ENCODE measurements around the gene IGF1.

Gene IGF1

DNA sequence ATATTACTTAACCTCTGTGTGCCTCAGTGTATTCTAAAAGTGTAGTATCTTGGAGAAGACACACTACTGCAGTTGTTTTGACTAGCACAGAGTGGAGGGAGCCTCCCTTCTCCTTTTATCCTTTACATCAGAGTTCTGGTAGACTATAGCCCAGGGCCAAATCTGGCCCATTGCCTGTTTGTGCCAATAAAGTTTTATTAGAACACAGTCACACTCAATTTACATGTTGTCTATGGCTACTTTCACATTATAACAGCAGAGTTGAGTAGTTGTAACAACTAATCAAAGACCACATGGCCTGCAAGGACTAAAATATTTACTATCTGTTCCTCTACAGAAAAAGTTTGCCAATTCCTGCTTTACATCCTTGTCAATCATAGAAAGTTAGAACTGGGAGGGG lies 27.7 kb upstream of the IGF1 start:
- TF ChIP-seq POLR2A (IDR thresholded peaks at IDR 0.05; ENCODE audit: low read depth, low read length) = no peak
- no peak for DNase-seq (ENCODE audit: insufficient read length, low spot score)
- FAIRE-seq = no peak

DNA sequence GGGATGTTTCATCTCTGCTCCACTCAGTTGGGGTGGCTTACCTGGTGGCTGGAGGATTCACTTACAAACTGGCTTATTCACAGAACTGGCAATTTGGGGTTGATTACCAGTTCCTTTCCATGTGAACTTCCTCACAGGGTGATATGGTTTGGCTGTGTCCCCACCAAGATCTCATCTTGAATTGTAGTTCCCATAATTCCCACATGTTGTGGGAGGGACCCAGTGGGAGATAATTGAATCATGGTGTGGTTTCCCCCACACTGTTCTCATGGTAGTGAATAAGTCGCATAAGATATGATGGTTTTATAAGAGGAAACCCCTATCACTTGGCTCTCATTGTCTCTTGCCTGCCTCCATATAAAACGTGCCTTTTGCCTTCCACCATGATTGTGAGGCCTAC lies 26.9 kb upstream of the IGF1 start:
- no peak for DNase-seq (ENCODE audit: insufficient read length, low spot score)
- FAIRE-seq = no peak
- TF ChIP-seq POLR2A (IDR thresholded peaks at IDR 0.05; ENCODE audit: low read depth, low read length) = no peak

DNA sequence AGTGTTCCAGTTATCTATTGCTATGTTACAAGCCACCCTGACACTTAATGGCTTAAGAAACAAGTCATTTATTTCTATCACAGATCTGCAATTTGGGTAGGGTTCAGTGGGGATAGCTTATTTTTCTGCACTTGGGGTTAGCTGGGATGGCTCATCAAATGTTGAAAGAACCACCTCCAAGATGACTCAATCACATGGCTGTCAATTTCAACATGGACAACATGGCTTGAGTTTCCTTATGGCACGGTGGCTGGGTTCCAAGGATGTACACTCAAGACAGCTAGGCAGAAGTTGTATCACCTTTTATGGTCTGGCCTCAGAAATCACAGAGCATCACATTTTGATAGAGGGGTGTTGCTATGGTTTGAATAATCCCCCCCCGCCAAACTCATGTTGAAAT lies 24.5 kb upstream of the IGF1 start:
- TF ChIP-seq POLR2A (IDR thresholded peaks at IDR 0.05; ENCODE audit: low read depth, low read length) = no peak
- FAIRE-seq (no peak), DNase-seq (ENCODE audit: insufficient read length, low spot score) (no peak)

DNA sequence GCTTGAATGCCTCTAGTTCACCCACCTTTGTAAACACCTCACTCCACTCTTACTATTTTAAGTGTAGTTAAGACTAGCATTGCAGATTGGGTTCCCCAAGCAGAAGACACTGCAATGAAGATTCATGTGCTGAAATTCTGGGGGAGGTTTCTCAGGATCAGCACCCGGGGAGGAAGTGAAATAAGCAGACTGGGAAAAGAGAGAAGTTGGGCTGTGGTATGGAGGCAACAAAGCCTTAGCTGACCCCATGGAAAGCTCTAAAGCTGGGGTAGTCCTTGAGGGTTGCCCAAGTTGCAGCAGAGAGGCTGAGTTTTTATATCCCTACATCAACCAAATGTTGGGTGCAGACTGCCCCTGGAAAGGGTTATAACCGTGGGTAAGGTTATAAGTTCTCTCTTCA lies 23.9 kb upstream of the IGF1 start:
- TF ChIP-seq POLR2A (IDR thresholded peaks at IDR 0.05; ENCODE audit: low read depth, low read length) = no peak
- FAIRE-seq = no peak
- no peak for DNase-seq (ENCODE audit: insufficient read length, low spot score)

DNA sequence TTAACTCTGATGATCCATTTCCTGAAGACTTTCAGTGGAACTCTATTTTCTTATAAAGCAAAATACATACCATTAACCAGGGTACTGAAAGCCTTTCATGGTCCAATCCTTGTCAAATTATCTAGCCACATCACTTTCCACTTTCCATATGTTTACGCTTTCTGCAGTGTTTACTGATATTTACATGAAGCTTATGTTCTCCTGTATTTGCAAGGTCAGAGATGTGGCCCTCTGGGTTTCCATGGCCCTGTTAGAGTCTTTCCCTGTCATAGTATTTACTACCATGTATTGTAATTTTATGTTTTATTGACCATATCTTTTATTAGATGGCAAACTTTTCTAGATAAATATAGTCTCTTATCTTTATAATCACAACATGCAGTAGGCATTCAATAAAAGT lies 23.5 kb upstream of the IGF1 start:
- DNase-seq (ENCODE audit: insufficient read length, low spot score) = no peak
- TF ChIP-seq POLR2A (IDR thresholded peaks at IDR 0.05; ENCODE audit: low read depth, low read length) = no peak
- no peak for FAIRE-seq

DNA sequence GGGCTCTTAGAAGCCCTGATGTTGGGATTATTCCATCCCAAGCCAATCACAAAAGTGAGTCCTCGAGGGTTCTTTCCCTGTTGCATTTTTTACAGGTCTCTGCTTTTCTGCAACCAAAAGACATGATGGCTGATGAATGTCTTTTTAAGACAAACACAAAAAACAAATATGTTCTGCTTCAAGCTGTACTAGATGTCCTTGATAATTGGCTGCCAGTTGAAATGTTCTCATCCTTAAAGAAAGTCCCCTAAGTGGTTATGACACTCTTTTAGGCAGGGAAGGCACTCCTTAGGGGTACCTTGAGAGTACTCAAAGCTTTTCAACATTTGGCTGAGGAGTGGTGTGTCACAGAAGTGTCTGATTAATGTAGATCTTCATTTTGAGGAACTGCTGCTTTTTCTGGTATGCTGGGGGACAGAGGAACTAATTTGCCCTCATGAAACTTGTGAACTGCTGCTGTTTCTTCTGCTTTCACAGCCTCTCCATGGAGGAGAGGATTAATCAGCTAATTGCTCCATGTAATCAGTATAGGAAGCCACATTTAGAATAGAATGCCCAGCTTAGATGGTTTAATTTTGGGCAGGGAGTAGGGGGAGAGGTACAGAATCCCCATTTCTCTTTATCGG lies 22.8 kb upstream of the IGF1 start:
- FAIRE-seq = no peak
- DNase-seq (ENCODE audit: insufficient read length, low spot score) = no peak
- TF ChIP-seq POLR2A (IDR thresholded peaks at IDR 0.05; ENCODE audit: low read depth, low read length) = no peak

DNA sequence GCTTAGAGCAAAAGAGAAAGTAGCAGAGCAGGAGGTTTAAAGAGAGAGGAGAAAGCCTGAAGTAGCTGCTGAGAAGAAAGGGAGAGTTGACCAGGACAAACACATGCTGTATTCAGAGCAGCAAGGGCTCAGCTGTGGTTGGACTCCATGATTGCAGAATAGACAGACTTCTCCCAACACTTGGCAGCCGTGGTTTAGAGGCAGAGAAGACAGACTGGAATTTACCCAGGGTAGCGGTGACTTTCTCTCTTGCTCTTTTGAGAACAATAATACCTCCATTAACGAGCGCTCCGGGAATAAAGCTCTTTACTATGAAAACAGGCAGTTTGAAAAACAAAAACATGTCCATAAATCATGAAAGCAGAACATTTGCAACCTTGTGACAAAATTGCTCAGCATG lies 21.4 kb upstream of the IGF1 start:
- no peak for TF ChIP-seq POLR2A (IDR thresholded peaks at IDR 0.05; ENCODE audit: low read depth, low read length)
- DNase-seq (ENCODE audit: insufficient read length, low spot score) = no peak
- no peak for FAIRE-seq

DNA sequence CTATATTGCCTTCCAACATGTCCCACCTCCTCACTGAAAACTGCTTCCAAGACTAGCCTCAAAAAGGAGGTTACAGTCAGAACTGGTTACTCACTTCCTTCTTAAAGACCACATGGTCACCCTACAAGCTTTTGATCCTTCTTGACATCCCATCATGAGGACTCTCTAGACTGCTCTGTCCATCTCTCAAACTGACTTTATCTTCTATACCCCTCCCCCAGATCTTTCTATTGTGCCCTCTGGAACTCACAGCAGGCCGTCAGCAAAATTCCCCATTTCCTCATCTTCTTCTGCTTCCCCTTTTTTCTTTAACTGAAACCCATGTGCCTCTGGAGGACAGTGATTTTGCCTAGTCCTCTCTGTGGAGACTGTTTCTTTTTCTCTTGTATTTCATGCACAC lies 18.1 kb upstream of the IGF1 start:
- FAIRE-seq = no peak
- DNase-seq (ENCODE audit: insufficient read length, low spot score) = no peak
- TF ChIP-seq POLR2A (IDR thresholded peaks at IDR 0.05; ENCODE audit: low read depth, low read length) = no peak

DNA sequence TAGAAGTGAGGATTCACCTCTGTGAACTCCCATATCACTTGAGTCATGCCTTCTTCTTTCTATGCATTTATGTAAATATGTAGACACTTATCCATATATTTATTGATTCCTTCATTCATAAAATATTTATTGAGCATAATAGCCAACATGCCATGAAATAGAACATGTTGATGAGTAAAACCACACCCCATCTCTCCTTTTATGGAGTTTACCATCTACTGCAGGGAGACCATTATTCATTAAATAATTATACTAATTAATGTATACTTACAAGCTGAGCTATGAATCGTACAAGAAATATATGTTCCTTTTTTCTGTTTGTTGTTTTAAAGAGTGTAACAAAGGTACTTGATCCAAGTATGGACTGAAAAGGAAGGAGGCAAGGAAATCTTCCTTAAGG lies 17.4 kb upstream of the IGF1 start:
- no peak for FAIRE-seq
- DNase-seq (ENCODE audit: insufficient read length, low spot score) = no peak

DNA sequence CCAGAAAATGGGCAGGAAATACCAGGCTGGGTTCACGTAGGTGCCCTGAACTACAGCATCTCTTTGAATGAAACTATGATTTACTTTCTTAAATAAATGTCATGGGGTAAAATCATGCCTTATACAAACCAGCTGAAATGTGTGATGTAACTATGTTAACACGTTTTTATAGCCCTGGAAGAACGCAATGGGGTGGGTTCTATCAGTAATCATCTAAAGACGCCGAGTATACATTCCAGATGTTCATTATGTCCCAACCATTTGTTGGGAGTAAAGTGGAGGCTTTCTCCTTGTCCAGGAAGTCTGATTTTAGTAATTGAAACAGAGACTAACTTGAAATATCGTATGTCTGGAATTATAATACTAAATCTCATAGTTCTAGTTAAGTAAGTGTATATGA lies 16.2 kb upstream of the IGF1 start:
- no peak for DNase-seq (ENCODE audit: insufficient read length, low spot score)
- no peak for TF ChIP-seq POLR2A (IDR thresholded peaks at IDR 0.05; ENCODE audit: low read depth, low read length)
- FAIRE-seq = no peak

More for the DNA sequence above, 17.4 kb upstream of the IGF1 start:
- no peak for TF ChIP-seq POLR2A (IDR thresholded peaks at IDR 0.05; ENCODE audit: low read depth, low read length)

DNA sequence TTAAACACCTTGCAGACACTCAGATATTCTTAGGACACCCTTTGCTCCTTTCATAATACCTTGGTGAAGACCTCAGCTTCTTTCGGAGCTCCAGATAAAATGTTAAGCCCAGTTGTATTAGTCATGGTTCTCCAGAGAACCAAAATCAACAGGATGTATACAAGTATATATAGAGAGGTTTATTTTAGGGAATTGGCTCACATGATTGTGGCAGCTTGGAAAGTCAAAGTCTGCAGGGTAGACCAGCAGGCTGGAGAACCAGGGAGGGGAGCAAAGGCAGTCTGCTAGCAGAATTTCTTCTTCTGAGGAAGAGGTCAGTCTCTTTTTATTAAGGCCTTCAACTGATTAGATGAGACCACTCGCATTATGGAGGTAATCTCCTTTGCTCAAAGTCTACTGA lies 6.9 kb upstream of the IGF1 start:
- DNase-seq (ENCODE audit: insufficient read length, low spot score) = no peak
- TF ChIP-seq POLR2A (IDR thresholded peaks at IDR 0.05; ENCODE audit: low read depth, low read length) = no peak
- FAIRE-seq = no peak

DNA sequence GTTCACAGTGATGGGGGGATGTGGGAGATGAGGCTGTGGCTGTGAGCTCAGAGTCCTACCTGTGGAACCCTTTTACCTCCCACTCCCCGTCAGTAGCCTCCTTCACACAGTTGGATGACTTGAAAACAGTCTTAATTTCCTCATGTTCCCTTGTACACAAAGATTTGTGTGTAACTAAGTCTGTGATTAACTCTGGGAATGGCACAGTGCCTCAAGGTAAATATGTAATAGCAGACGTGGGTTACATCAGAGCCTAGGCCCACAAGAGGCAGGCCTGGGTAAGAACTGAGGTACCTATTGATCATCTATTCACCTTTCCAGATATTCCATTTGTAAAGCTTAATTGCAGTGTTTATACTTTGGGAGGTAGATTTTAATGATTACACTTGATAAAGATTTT lies 5.8 kb upstream of the IGF1 start:
- DNase-seq (ENCODE audit: insufficient read length, low spot score) = no peak

DNA sequence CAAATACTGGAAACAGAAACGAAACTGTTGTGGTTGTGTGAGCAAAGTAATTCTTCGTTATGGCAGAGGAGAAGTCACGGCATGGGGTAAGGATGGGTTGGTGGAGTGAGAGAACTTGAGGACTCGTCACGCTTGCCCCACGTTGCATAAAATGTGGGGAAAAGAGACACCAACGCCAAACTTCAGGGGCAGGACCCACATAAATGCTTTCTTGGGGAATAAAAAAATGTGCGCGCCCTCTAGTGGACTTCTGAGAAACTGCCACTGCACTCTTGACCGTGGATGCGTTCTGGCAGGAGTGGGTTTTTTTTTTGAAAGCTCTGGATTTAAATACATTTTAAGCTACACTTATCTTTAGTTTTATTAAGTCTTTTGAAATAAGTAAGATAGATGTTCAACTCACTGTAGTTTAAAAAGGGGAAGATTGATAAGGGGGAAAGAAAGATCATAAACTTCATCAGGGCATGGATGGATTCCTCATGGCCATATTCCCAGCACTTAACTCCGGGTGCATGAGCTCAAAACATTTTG lies 4.1 kb upstream of the IGF1 start:
- FAIRE-seq = peak; percentile 6
- peak; percentile 27 for DNase-seq (ENCODE audit: insufficient read length, low spot score)
- no peak for TF ChIP-seq POLR2A (IDR thresholded peaks at IDR 0.05; ENCODE audit: low read depth, low read length)

More for the DNA sequence above, 5.8 kb upstream of the IGF1 start:
- TF ChIP-seq POLR2A (IDR thresholded peaks at IDR 0.05; ENCODE audit: low read depth, low read length) = no peak
- FAIRE-seq = no peak

DNA sequence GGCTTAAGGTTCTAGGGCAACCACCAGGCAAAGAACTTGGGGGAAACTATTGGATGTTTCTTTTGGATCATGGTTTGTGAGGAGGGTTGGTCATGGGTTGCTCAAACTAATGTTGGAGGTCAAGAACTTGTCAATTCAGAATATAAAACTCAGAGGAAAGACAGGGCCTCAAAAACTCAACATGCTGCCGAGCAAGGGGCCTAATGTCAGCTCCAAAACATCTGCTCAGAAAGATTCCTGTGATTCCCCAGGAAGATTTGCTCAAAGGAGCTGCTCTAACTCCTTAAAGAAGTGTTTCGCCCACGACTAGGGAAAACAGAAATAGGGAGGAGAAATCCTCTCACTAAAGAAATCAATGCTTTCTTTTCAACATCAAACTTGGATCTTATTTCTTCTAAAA lies 3.7 kb upstream of the IGF1 start:
- DNase-seq (ENCODE audit: insufficient read length, low spot score) = no peak
- TF ChIP-seq POLR2A (IDR thresholded peaks at IDR 0.05; ENCODE audit: low read depth, low read length) = no peak
- no peak for FAIRE-seq

DNA sequence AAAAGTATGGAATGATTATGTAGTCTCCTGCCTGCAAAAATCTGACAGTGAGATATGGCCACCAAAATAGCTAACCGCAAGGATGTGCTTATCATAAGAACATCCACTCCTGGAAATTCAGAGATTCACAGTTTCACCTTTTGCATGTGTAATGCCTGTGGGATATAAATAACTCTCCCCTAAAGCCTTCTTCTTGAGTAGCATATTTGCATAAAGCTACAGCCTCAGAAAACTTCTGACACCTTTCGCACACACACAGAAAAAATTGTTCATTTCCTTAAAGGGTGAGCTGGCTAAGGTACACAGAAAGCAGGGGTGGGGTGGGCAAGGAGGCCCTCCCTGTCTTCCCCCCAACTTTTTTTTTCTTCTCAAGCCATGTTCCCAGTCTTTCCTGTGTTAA lies 3.1 kb upstream of the IGF1 start:
- no peak for TF ChIP-seq POLR2A (IDR thresholded peaks at IDR 0.05; ENCODE audit: low read depth, low read length)
- DNase-seq (ENCODE audit: insufficient read length, low spot score) (no peak), FAIRE-seq (no peak)
